Activated naive CD8-positive, alpha-beta T cell treated with anti-CD3 and anti-CD28 coated beads for 36 hours (primary cell): ENCODE results near the gene CHMP5. TPM values are rescaled to one million over a fixed set of nuclear protein-coding genes. Genes with fewer than 3 reads are reported as not detected.
A peak's percentile ranks its signal among the peaks of the same experiment; 100 is the strongest.

Experiments used
- DNase-seq: peaks from one replicate; pipeline ENCODE4 v3.0.0; 2021
- H3K27ac Mint-ChIP-seq: one replicate; pipeline ENCODE4 v1.8.0; 2022; ENCODE audit warnings: mild to moderate bottlenecking, moderate library complexity, mixed read lengths
- H3K27me3 Mint-ChIP-seq: one replicate; pipeline ENCODE4 v1.8.0; 2022; ENCODE audit warnings: mild to moderate bottlenecking, mixed read lengths
- H3K36me3 Mint-ChIP-seq: one replicate; pipeline ENCODE4 v1.8.0; 2021; ENCODE audit warnings: mild to moderate bottlenecking, mixed read lengths
- H3K4me1 Mint-ChIP-seq: one replicate; pipeline ENCODE4 v1.8.0; 2021; ENCODE audit warnings: mixed read lengths
- H3K4me3 Mint-ChIP-seq: one replicate; pipeline ENCODE4 v1.8.0; 2022; ENCODE audit warnings: mild to moderate bottlenecking, moderate library complexity, mixed read lengths
- H3K9me3 Mint-ChIP-seq: one replicate; pipeline ENCODE4 v1.8.0; 2022; ENCODE audit warnings: mixed read lengths
- total RNA-seq, 2 experiments: library from RNA; stranded (reverse); gene quantifications; one replicate each; pipeline ENCODE4 v1.2.3, GENCODE V29; 2021

The CHMP5 gene
- total RNA-seq, 2 experiments from 2014 or later = 73.9 to 75.4 TPM

DNA sequence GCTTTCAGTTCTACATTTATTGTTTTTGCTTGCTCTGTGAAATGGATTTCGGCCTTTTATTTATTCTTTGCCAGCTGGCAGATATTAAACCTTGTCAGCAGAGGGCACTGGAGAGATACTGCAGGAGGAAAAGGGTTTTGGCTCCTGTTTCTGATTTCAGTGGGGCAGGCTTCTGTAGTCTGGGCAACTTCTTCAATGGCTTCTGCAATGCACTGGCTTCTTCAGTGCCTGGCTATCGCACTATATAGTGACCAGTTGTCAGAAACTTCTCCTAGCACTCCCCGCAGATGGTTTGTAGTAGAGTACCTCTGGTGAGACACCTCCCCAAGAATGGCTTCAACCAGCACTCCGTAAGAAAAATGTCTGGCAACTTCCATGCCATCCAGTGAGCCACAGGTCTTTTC is 22.2 kb downstream of the CHMP5 start:
- H3K9me3 Mint-ChIP-seq = no peaks in the 10 kb centered on the region
- H3K4me1 Mint-ChIP-seq = peaks cover 24% of the 10 kb centered on the region
- H3K27ac Mint-ChIP-seq = peak overlapping the region; percentile 18
- H3K27me3 Mint-ChIP-seq = no peaks in the 10 kb centered on the region
- no peak overlapping the region for H3K4me3 Mint-ChIP-seq
- peak; percentile 39 for DNase-seq
- H3K36me3 Mint-ChIP-seq = peaks cover 15% of the 10 kb centered on the region

GRCh38 chr9:33288235-33288634 is 23.4 kb downstream of the CHMP5 start:
- Mint-ChIP-seq H3K27me3 (no peaks in the 10 kb centered on the region), H3K4me1 (peaks cover 36% of the 10 kb centered on the region), H3K27ac (peak overlapping the region; percentile 100), H3K9me3 (no peaks in the 10 kb centered on the region), H3K36me3 (peaks cover 26% of the 10 kb centered on the region), H3K4me3 (no peak overlapping the region)
- DNase-seq = no peak

- Mint-ChIP-seq H3K4me3 (peak overlapping the region; percentile 98), H3K9me3 (no peaks in the 10 kb centered on the region), H3K36me3 (peaks cover 28% of the 10 kb centered on the region), H3K4me1 (peaks cover 41% of the 10 kb centered on the region), H3K27ac (peak overlapping the region; percentile 100), H3K27me3 (no peaks in the 10 kb centered on the region)
- DNase-seq = no peak
These were observed 24.1 kb downstream of the CHMP5 start for GRCh38 chr9:33288828-33289483.

DNA sequence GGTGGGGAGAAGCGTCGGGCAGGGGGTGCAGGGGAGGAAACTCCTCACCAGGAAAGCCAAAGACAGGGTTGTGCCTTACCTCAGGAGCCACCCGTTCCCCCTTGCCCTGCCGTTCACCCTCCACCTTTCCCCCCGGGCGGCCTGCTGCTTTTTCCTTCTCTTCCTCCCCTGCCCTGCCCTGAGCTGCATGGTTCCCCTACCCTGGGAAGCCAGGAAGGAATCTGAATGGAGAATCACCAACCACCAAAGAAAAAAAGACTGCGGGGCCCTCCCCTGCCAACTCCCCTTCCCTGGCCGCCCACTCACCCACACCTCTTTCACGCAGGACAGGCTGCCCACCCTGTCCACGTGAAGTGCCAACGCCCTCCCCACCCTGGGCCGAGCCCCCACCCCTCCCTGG is 24.6 kb downstream of the CHMP5 start:
- Mint-ChIP-seq H3K4me3 (peak overlapping the region; percentile 98), H3K4me1 (peaks cover 47% of the 10 kb centered on the region), H3K9me3 (no peaks in the 10 kb centered on the region)

DNA sequence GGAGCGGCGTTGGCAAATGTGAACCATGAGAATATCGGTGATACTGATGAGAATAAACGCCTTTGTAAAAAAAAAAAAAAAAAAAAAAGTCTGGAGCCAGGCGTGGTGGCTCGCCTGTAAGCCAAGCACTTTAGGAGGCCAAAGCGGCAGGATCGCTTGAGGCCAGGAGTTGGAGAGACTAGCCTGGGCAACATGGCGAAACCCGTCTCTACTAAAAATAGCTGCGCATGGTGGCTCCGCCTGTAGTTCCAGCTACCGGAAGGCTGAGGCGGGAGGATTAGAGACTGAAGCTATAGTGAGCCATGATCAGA is 25.0 kb downstream of the CHMP5 start:
- Mint-ChIP-seq H3K36me3 (peaks cover 35% of the 10 kb centered on the region), H3K4me1 (peaks cover 51% of the 10 kb centered on the region), H3K27me3 (no peaks in the 10 kb centered on the region), H3K9me3 (no peaks in the 10 kb centered on the region), H3K27ac (peak overlapping the region; percentile 100), H3K4me3 (peak overlapping the region; percentile 98)
- DNase-seq = no peak

More for the DNA sequence above, 24.6 kb downstream of the CHMP5 start:
- H3K36me3 Mint-ChIP-seq = peaks cover 31% of the 10 kb centered on the region
- peak overlapping the region; percentile 100 for H3K27ac Mint-ChIP-seq
- peak; percentile 40 for DNase-seq
- H3K27me3 Mint-ChIP-seq = no peaks in the 10 kb centered on the region

DNA sequence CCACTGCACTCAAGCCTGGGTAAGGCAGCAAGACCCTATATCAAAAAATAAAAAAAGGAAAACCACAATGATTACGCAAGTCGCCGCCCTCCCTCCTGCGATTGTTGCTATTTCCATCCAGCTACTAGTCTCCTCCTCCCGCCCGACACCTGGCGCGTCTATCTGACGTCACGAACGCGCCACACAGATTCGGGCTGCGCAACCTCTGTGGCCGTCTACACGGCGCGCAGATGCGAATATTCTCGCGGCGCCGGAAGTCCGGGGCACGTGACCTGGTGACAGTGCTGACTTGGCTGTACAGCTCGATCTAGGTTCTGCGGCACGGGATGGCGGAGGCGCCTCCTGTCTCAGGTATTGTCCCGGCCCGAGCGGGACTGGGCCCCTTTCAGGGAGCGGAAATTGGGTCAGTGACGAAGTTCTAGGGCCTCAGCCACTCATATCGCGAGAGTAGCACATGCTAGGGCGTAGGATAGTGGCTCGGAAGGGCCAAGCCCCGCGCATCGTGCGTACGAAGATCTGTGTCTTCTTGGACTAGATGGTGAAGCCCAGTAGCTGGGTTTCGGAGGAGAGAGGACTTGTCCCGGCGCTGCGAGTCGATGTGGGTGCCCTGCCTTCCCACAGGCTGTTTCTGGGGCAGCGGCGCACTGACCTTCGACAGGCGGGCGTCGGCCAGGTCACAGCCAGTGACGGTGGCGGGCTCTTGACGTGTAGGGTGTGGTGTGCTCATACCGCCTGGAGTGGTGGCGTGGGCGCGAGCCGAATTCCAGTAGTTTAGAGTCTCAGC is 25.6 kb downstream of the CHMP5 start, which contains the start of gene NFX1:
NFX1 (plus strand) TSS at position 270 of the 784 bp plus-strand sequence; CDS start at position 327, 57 bp downstream.
- Mint-ChIP-seq H3K27ac (peak within 1 kb of the TSS; percentile 100), H3K36me3 (peaks cover 38% of the 10 kb centered on the region), H3K27me3 (no peaks in the 10 kb centered on the region), H3K4me1 (peaks cover 54% of the 10 kb centered on the region), H3K9me3 (no peaks in the 10 kb centered on the region), H3K4me3 (peak within 1 kb of the TSS; percentile 98)
- DNase-seq = peak; percentile 98

DNA sequence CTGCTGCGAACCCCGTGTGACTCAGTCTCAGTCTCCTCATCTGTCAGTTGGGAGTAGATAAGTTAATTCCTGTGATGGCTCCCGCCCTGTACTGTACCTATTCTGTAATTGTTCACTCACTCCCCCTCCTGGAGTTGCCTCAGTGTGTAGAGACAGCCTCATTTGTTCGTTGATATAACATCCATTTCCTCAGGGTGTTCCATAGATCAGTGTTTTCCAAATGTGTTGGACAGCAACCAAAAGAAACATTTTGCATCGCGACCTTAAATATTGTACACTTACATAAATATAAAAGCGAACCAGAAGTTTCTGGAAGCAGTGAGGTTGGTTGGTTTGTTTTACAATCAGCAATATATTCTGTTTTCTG is 26.2 kb downstream of the CHMP5 start:
- no peaks in the 10 kb centered on the region for H3K27me3 Mint-ChIP-seq
- peaks cover 41% of the 10 kb centered on the region for H3K36me3 Mint-ChIP-seq
- H3K9me3 Mint-ChIP-seq = no peaks in the 10 kb centered on the region
- H3K4me3 Mint-ChIP-seq = peak overlapping the region; percentile 98
- DNase-seq = no peak
- H3K4me1 Mint-ChIP-seq = peaks cover 58% of the 10 kb centered on the region
- H3K27ac Mint-ChIP-seq = peak overlapping the region; percentile 100

DNA sequence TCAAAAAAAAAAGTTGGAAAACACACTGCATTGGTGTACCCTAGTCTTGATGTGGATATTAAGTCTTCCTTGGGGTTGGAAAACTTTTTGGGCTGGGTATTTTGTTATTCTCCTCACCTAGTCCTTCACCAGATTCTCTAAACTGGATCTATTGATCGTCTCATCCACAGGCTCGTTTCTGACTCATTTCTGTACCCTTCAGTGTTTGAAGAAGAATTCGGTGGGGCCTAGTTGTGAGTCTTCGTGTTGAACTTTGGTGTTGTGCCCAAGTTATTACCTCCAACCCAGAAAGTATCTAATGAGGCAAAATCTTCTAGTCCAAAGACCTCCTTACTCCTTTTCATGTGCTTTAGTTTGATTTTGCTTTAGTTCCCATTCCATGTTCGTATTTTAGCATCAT is 27.1 kb downstream of the CHMP5 start:
- no peak for DNase-seq
- peaks cover 66% of the 10 kb centered on the region for H3K4me1 Mint-ChIP-seq
- peak overlapping the region; percentile 98 for H3K4me3 Mint-ChIP-seq
- H3K27ac Mint-ChIP-seq = peak overlapping the region; percentile 100
- no peaks in the 10 kb centered on the region for H3K9me3 Mint-ChIP-seq
- H3K36me3 Mint-ChIP-seq = peaks cover 48% of the 10 kb centered on the region
- no peaks in the 10 kb centered on the region for H3K27me3 Mint-ChIP-seq

DNA sequence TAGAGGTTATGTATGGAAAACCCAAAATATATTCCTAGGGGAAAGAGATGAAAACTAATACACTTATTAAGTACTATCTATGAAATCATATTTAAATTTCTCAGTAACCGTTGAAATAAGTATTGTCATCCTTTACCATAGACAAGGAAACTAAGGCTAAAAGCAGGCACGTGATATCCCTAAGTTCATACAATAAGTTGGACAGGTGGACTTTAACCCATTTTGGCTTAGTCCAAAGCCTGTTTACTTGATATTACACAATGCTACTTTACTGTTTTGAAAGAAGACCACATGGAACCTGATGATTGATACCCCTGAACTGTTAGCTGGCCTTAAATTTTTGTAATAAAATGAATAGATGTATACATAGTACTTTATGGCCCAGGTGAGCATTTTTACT is 28.9 kb downstream of the CHMP5 start:
- Mint-ChIP-seq H3K27me3 (no peaks in the 10 kb centered on the region), H3K36me3 (peaks cover 64% of the 10 kb centered on the region), H3K4me1 (peaks cover 77% of the 10 kb centered on the region)

GRCh38 chr9:33294670-33295432 is 30.0 kb downstream of the CHMP5 start:
- Mint-ChIP-seq H3K4me1 (peaks cover 86% of the 10 kb centered on the region), H3K36me3 (peaks cover 72% of the 10 kb centered on the region), H3K27ac (peak overlapping the region; percentile 71), H3K9me3 (no peaks in the 10 kb centered on the region), H3K4me3 (peak overlapping the region; percentile 50), H3K27me3 (no peaks in the 10 kb centered on the region)
- no peak for DNase-seq

More for the DNA sequence above, 28.9 kb downstream of the CHMP5 start:
- DNase-seq = no peak
- Mint-ChIP-seq H3K4me3 (no peak overlapping the region), H3K9me3 (no peaks in the 10 kb centered on the region), H3K27ac (peak overlapping the region; percentile 21)

- Mint-ChIP-seq H3K27me3 (no peaks in the 10 kb centered on the region), H3K27ac (peak overlapping the region; percentile 69), H3K36me3 (peaks cover 72% of the 10 kb centered on the region), H3K4me3 (peak overlapping the region; percentile 12), H3K4me1 (peaks cover 88% of the 10 kb centered on the region), H3K9me3 (no peaks in the 10 kb centered on the region)
- DNase-seq = no peak
These were observed 30.7 kb downstream of the CHMP5 start for GRCh38 chr9:33295571-33295970.

DNA sequence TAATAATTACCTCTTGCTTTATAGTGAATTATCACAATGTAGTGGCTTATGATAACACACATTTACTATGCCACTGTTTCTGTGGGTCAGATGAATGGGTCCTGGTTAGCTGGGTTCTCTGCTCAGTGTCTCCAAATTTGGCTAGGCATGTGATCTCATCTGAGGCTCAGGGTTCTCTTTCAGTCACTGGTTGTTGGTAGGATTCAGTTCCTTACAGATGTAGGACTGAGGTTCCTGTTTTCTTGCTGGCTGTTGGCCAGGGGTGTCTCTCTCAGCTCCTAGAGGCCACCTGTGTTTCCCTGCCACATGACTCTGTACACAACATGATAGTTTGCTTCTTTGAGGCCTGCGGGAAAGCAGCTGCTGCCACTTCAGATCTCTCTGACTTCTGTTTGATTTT is 32.6 kb downstream of the CHMP5 start:
- Mint-ChIP-seq H3K9me3 (no peaks in the 10 kb centered on the region), H3K27me3 (no peaks in the 10 kb centered on the region), H3K4me3 (peak overlapping the region; percentile 50), H3K27ac (peak overlapping the region; percentile 50), H3K36me3 (peaks cover 56% of the 10 kb centered on the region), H3K4me1 (peaks cover 71% of the 10 kb centered on the region)
- DNase-seq = no peak

GRCh38 chr9:33300546-33300945 is 35.7 kb downstream of the CHMP5 start:
- no peak overlapping the region for H3K4me3 Mint-ChIP-seq
- H3K27me3 Mint-ChIP-seq = no peaks in the 10 kb centered on the region
- H3K9me3 Mint-ChIP-seq = no peaks in the 10 kb centered on the region
- H3K27ac Mint-ChIP-seq = no peak overlapping the region
- peaks cover 45% of the 10 kb centered on the region for H3K4me1 Mint-ChIP-seq
- peaks cover 40% of the 10 kb centered on the region for H3K36me3 Mint-ChIP-seq
- DNase-seq = no peak

GRCh38 chr9:33304362-33304761 is 39.5 kb downstream of the CHMP5 start:
- Mint-ChIP-seq H3K27ac (no peak overlapping the region), H3K36me3 (peaks cover 17% of the 10 kb centered on the region), H3K4me3 (no peak overlapping the region), H3K27me3 (no peaks in the 10 kb centered on the region), H3K9me3 (no peaks in the 10 kb centered on the region), H3K4me1 (peaks cover 10% of the 10 kb centered on the region)
- DNase-seq = no peak

GRCh38 chr9:33306037-33306436 is 41.2 kb downstream of the CHMP5 start:
- no peak overlapping the region for H3K4me3 Mint-ChIP-seq
- peak; percentile 16 for DNase-seq
- no peaks in the 10 kb centered on the region for H3K27me3 Mint-ChIP-seq
- H3K4me1 Mint-ChIP-seq = peaks cover 5% of the 10 kb centered on the region
- no peaks in the 10 kb centered on the region for H3K9me3 Mint-ChIP-seq
- H3K36me3 Mint-ChIP-seq = peaks cover 15% of the 10 kb centered on the region
- no peak overlapping the region for H3K27ac Mint-ChIP-seq
